H1 (cell line): Measurements from ENCODE around the gene RAN. TPM values are rescaled to one million over a fixed set of nuclear protein-coding genes. Genes with fewer than 3 reads are reported as not detected.
"Not testable (repeated sequence)": the region's sequence is repeated elsewhere in the genome, so short reads cannot be mapped to it uniquely, and the experiment has no call there.

Source experiments
- CTCF ChIA-PET: fragments of 300-600 bp; sonication (Branson Sonifier 250); formaldehyde crosslinking; loops from one replicate; lab custom pipeline; 2021; ENCODE audit not compliant: partially characterized antibody; lab: Charles Lee
- POLR2A ChIA-PET: fragments of 300-600 bp; sonication (Branson Sonifier 250); formaldehyde crosslinking; loops from one replicate; lab custom pipeline; 2021; ENCODE audit warnings: inconsistent platforms; ENCODE audit not compliant: partially characterized antibody; lab: Charles Lee
- DNase-seq, 2 experiments: peaks; one replicate each; pipeline versions ENCODE4 v3.0.0 to v3.0.0-alpha.2; 2010 to 2022; ENCODE audit warnings: low spot score in 2 of 2, low read depth in 1 of 2, mixed read lengths in 1 of 2
- FAIRE-seq: peaks from 2 replicates; lab custom pipeline; 2011; peaks lifted over from hg19 to GRCh38; lab: Jason Lieb, UNC
- H2AFZ ChIP-seq: 2 replicates; pipeline ENCODE4 v1.8.1; 2012; ENCODE audit warnings: low read length, inconsistent platforms
- H2AK5ac ChIP-seq: 2 replicates; pipeline ENCODE4 v1.6.1; 2013; ENCODE audit warnings: low read depth, low read length
- H2BK120ac ChIP-seq: replicated peaks from 2 replicates; pipeline ENCODE3; 2013; ENCODE audit warnings: low read depth, low read length, inconsistent platforms
- H2BK12ac ChIP-seq: 2 replicates; pipeline ENCODE4 v1.6.1; 2013; ENCODE audit warnings: low read depth, low read length
- H2BK15ac ChIP-seq: 2 replicates; pipeline ENCODE4 v1.6.1; 2013; ENCODE audit warnings: low read length
- H2BK20ac ChIP-seq: 2 replicates; pipeline ENCODE4 v1.6.1; 2013; ENCODE audit warnings: low read length
- H2BK5ac ChIP-seq: 2 replicates; pipeline ENCODE4 v1.6.1; 2013; ENCODE audit warnings: low read depth, low read length
- H3K14ac ChIP-seq: 2 replicates; pipeline ENCODE4 v1.6.1; 2013; ENCODE audit warnings: inconsistent platforms; ENCODE audit not compliant: insufficient read length
- H3K18ac ChIP-seq: 2 replicates; pipeline ENCODE4 v1.6.1; 2013; ENCODE audit warnings: low read length; ENCODE audit errors: extremely low read depth
- H3K23ac ChIP-seq: 2 replicates; pipeline ENCODE4 v1.6.1; 2013; ENCODE audit warnings: inconsistent platforms; ENCODE audit not compliant: insufficient read length
- H3K23me2 ChIP-seq: 2 replicates; pipeline ENCODE4 v1.6.1; 2013; ENCODE audit warnings: low read depth, low read length
- H3K27ac ChIP-seq: 2 replicates; pipeline ENCODE4 v1.6.1; 2011; ENCODE audit warnings: low read depth, low read length, inconsistent platforms
- H3K27me3 ChIP-seq, 4 experiments: replicated peaks in 1 of 4; 1 replicate in 1 of 4; 2 replicates in 3 of 4; pipeline versions ENCODE4 v1.6.1 to v1.8.1; 2011 to 2013; ENCODE audit warnings: low read length in 3 of 4, mild to moderate bottlenecking in 3 of 4, inconsistent platforms in 2 of 4, mixed read lengths in 2 of 4, moderate library complexity in 1 of 4; ENCODE audit not compliant: control insufficient read depth in 3 of 4, insufficient read depth in 3 of 4; ENCODE audit errors: extremely low read depth in 1 of 4
- H3K36me3 ChIP-seq, 4 experiments: 2 replicates each; pipeline versions ENCODE4 v1.6.1 to v1.8.1; 2011 to 2013; ENCODE audit warnings: mild to moderate bottlenecking in 4 of 4, low read length in 3 of 4, moderate library complexity in 2 of 4, control low read depth in 1 of 4, inconsistent platforms in 1 of 4; ENCODE audit not compliant: insufficient read depth in 4 of 4, control insufficient read depth in 2 of 4
- H3K4ac ChIP-seq: replicated peaks from 2 replicates; pipeline ENCODE3; 2013; ENCODE audit warnings: low read length, low read depth, mixed read lengths, inconsistent platforms; ENCODE audit not compliant: insufficient read length
- H3K4me1 ChIP-seq, 4 experiments: replicated peaks in 1 of 4; 1 replicate in 1 of 4; 2 replicates in 3 of 4; pipeline versions ENCODE4 v1.6.1 to v1.8.1; 2011 to 2013; ENCODE audit warnings: low read length in 3 of 4, inconsistent platforms in 2 of 4, mixed read lengths in 1 of 4; ENCODE audit not compliant: insufficient read depth in 4 of 4, control insufficient read depth in 3 of 4
- H3K4me2 ChIP-seq, 2 experiments: 2 replicates each; pipeline versions ENCODE4 v1.6.1 to v1.8.1; 2011 to 2013; ENCODE audit warnings: low read depth in 2 of 2, low read length in 2 of 2, control low read depth in 1 of 2, inconsistent platforms in 1 of 2, mild to moderate bottlenecking in 1 of 2; ENCODE audit not compliant: insufficient read depth in 1 of 2
- H3K4me3 ChIP-seq, 4 experiments: fragments of 200-600, 300-600 bp in 1 of 4; sonication (generic), shearing (Covaris generic), sonication (Bioruptor Twin) in 1 of 4; 2 replicates each; pipeline versions ENCODE4 v1.5.1 to v1.8.1; 2011 to 2016; ENCODE audit warnings: low read length in 4 of 4, low read depth in 3 of 4, control low read depth in 2 of 4, inconsistent platforms in 2 of 4, mild to moderate bottlenecking in 2 of 4, mixed read lengths in 1 of 4, moderate library complexity in 1 of 4; ENCODE audit not compliant: insufficient read depth in 2 of 4; ENCODE audit errors: extremely low read depth in 1 of 4
- H3K56ac ChIP-seq: replicated peaks from 2 replicates; pipeline ENCODE3; 2013; ENCODE audit warnings: low read depth, mild to moderate bottlenecking, mixed read lengths, low read length, inconsistent platforms; ENCODE audit not compliant: insufficient read length
- H3K79me1 ChIP-seq: 2 replicates; pipeline ENCODE4 v1.6.1; 2013; ENCODE audit warnings: low read depth, low read length, control low read depth
- H3K79me2 ChIP-seq, 2 experiments: 2 replicates each; pipeline versions ENCODE4 v1.6.1 to v1.8.1; 2012 to 2013; ENCODE audit warnings: low read length in 2 of 2, mild to moderate bottlenecking in 2 of 2, inconsistent platforms in 1 of 2; ENCODE audit not compliant: insufficient read depth in 2 of 2, control insufficient read depth in 1 of 2
- H3K9ac ChIP-seq, 4 experiments: replicated peaks in 1 of 4; 1 replicate in 1 of 4; 2 replicates in 3 of 4; pipeline versions ENCODE4 v1.6.1 to v1.8.1; 2011 to 2013; ENCODE audit warnings: low read depth in 3 of 4, low read length in 3 of 4, control low read depth in 2 of 4, mild to moderate bottlenecking in 2 of 4, moderate library complexity in 2 of 4, inconsistent platforms in 1 of 4; ENCODE audit errors: extremely low read depth in 1 of 4
- H3K9me3 ChIP-seq, 2 experiments: 2 replicates each; pipeline versions ENCODE4 v1.6.1 to v1.8.1; 2012 to 2013; ENCODE audit warnings: mild to moderate bottlenecking in 2 of 2, moderate library complexity in 2 of 2, control low read depth in 1 of 2, inconsistent platforms in 1 of 2, low read depth in 1 of 2, low read length in 1 of 2, mixed read lengths in 1 of 2; ENCODE audit not compliant: insufficient read depth in 2 of 2
- H4K20me1 ChIP-seq, 2 experiments: replicated peaks in 1 of 2; 2 replicates each; pipeline versions ENCODE3 to v1.8.1; 2011 to 2013; ENCODE audit warnings: inconsistent platforms in 2 of 2, low read length in 2 of 2, mild to moderate bottlenecking in 1 of 2; ENCODE audit not compliant: insufficient read depth in 2 of 2, control insufficient read depth in 1 of 2
- H4K5ac ChIP-seq: 2 replicates; pipeline ENCODE4 v1.6.1; 2013; ENCODE audit warnings: low read length, low read depth, mixed read lengths, inconsistent platforms; ENCODE audit not compliant: insufficient read length
- H4K8ac ChIP-seq: 2 replicates; pipeline ENCODE4 v1.8.0; 2013; ENCODE audit warnings: mild to moderate bottlenecking, moderate library complexity, low read length, inconsistent platforms; ENCODE audit not compliant: insufficient read depth; ENCODE audit errors: extremely low read depth
- H4K91ac ChIP-seq: replicated peaks from 2 replicates; pipeline ENCODE3; 2013; ENCODE audit warnings: low read length, mixed read lengths, inconsistent platforms; ENCODE audit not compliant: insufficient read length
- MAFK ChIP-seq: IDR thresholded peaks from 2 replicates; pipeline ENCODE4 v1.6.1; 2012; ENCODE audit warnings: low read depth, mild to moderate bottlenecking, improper control_type of control experiment, low read length
- WGBS, 2 experiments: shearing (Covaris generic) in 1 of 2; methylation state at CpG; one replicate each; pipeline versions ENCODE4 v1.1.6 to v1.1.7; 2013 to 2015; ENCODE audit warnings: low lambda C conversion rate in 2 of 2, mixed read lengths in 2 of 2, inconsistent platforms in 1 of 2, low coverage in 1 of 2, missing lambda C conversion rate in 1 of 2; ENCODE audit not compliant: insufficient replicate concordance in 2 of 2, insufficient coverage in 1 of 2, insufficient read length in 1 of 2; ENCODE audit errors: extremely low coverage in 1 of 2, missing lambda C conversion rate in 1 of 2; 5-methylcytosine and 5-hydroxymethylcytosine counted together
- polyA plus RNA-seq, 7 experiments: library from polyadenylated mRNA; depleted of rRNA in 3 of 7; stranded (reverse) in 5 of 7; unstranded in 2 of 7; fragments of >200 nt in 5 of 7; fragments of 200-250 nt in 2 of 7; gene quantifications; 1 replicate in 5 of 7; 2 replicates in 1 of 7; 4 replicates in 1 of 7; pipeline versions ENCODE4 v1.2.1 to v1.2.3, GENCODE V29; 2011 to 2013; ENCODE audit warnings: missing spikeins in 2 of 7, mixed read lengths in 2 of 7
- total RNA-seq: library from RNA; stranded (reverse); fragmentation: NEBNext Ultra II Directional; extraction: Animal tissue kit (Norgen Biotek cat#: 25700); gene quantifications from 2 replicates; pipeline ENCODE4 v1.2.1, GENCODE V29; 2021

Gene RAN
- total and polyA plus RNA-seq, 2 of the 8 experiments (the other 6 are each of a cell fraction or from before 2014, with no cell fraction given), result 2,064 to 2,203 TPM

DNA sequence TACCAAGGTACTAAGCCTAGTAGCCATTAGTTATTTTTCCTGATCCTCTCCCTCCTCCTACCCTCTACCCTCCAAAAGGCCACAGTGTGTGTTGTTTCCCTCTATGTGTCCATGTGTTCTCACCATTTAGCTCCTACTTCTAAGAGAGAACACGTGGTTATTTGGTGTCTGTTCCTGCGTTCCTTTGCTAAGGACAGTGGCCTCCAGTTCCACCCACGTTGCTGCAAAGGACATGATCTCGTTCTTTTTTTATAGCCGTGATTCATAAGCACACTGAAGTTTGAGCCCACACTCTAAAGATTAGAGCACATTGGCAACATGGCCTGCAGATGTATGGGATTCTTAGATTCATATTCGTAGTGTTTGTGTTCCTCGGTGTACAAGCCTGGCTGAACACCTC lies 24.8 kb upstream of the RAN start (continued):
- no peak for TF ChIP-seq MAFK

DNA sequence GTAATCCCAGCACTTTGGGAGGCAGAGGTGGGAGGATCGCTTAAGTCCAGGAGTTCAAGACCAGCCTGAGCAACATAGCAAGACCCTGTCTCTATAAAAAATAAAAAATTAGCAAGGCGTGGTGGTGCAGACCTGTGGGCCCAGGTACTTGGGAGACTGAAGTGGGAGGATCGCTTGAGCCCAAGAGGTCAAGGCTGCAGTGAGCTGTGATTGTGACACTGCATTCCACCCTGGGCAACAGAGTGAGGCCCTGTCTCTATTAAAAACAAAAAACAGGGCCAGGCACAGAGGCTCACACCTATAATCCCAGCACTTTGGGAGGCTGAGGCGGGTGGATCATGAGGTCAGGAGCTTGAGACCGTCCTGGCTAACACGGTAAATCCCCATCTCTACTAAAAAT lies 23.8 kb upstream of the RAN start:
- not testable (repeated sequence) for H3K79me2 ChIP-seq, H4K20me1 ChIP-seq, H2BK20ac ChIP-seq, H2BK15ac ChIP-seq, H3K14ac ChIP-seq, H3K4me1 ChIP-seq, H3K9ac ChIP-seq, H3K4me2 ChIP-seq, DNase-seq, H2AFZ ChIP-seq, H3K23me2 ChIP-seq, H2AK5ac ChIP-seq, H2BK120ac ChIP-seq, H3K18ac ChIP-seq, H3K9me3 ChIP-seq, H3K36me3 ChIP-seq, FAIRE-seq, H3K56ac ChIP-seq, H2BK5ac ChIP-seq, H3K4ac ChIP-seq, H3K79me1 ChIP-seq, H4K5ac ChIP-seq, H3K27me3 ChIP-seq, H3K23ac ChIP-seq, H3K4me3 ChIP-seq, H4K8ac ChIP-seq, H3K27ac ChIP-seq, H4K91ac ChIP-seq
- whole genome bisulfite sequencing, 2 experiments, result 80% methylated on average over 6 of the region's 6 CpGs; no CpG with 5 or more reads in 1 of the 2 experiments
- POLR2A ChIA-PET, result interaction anchor here (0.6 to 5.2 kb wide), 4 partner anchors 9 to 31 kb away, joined by 3 to 28 read pairs (median 8); partner anchors contain the start of gene STX2
- H2BK12ac ChIP-seq, result 0 out of 2 replicates have a peak overlapping the region, but pooled peaks have one; percentile 39
- CTCF ChIA-PET, result interaction anchor here (0.7 to 1.1 kb wide), 3 partner anchors 8 to 19 kb away, joined by 3 to 4 read pairs (median 3); partner anchors contain the start of gene STX2
